Measurements from ENCODE around the gene NIT1.

The NIT1 gene

DNA sequence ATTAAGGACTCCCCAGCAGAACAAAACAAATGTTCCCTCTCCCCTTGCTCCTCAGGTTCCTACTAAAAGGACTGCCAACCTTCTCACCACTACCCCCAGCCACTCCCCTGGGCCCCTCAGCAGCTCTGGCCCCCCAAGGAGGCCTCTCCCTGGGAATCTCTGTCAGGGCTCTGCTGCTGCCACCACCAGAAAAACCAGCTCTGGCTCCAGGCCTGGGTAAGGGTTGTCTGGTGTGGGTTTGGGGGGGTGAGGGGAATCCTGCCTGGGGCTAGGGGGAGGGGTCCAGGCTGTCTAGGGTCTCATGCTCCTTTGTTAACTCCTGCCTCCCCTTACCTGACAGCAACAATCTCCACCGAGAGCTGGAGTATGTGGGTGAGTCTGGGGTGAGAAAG is 33.3 kb upstream of the NIT1 start:
- no peak for DNase-seq (ENCODE audit: low spot score)

DNA sequence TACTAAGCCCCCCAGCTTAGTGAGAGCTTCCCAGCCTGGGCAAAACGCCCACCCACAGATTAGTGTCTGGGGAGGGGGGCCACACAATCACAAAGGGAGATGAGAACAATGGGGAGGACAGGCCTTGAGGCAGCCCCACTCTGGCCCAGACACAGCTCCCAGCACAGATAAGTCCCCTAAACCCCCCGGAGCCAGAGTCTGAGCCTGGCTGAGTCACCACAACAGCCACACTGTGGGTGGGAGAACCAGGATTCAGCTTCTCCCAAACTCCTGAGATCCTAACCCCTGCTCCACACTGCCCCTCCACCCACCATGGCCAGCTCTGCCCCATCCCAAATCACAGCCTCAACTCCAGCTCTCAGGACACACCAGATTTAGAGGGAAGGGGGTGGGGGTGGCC is 32.7 kb upstream of the NIT1 start:
- no peak for DNase-seq (ENCODE audit: low spot score)

DNA sequence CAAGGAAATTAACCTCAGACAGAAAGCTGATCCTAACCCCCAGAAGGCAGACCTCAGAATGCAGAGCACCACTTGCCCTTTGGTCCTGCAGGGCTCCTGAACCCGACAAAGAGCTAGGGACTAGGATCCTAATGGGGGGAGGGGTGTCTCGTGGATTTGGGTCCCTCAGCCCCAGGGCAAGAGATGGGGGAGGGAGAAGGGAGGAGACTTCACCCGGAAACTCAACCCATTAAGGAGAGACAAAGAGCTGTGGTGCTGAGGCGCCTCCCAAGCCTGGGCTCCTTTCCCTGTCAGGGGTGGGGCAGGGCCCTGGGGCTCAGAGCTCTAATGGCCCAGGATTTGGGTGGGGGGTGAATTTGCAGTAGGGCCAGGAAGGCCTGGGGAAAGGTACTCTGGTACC is 31.4 kb upstream of the NIT1 start:
- DNase-seq (ENCODE audit: low spot score): no peak

DNA sequence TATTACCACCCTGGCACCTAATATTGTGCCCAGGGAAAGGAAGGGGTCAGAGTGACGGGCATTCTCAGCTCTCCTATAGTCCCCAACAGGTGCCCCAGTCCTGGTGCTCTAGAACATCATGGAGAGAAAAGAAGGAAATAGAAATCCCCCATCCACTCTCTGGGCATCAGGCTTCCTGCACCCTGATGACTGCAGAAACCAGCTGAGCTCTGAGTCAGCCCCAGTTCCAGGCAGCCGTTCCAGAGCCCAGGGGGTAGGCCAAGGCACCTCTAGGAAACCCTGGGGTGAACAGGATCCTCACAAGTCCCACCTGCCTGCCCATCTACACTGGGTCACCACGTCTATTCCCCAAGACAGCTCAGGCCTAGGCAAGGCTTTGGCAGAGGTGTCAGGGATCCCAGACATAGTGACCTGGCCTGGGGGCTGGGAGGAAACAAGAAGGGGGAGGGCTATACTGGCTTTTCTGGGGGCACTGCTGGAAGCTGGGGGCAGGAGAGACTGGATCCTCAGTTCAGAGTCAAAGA is 29.3 kb upstream of the NIT1 start:
- DNase-seq (ENCODE audit: low spot score): no peak

DNA sequence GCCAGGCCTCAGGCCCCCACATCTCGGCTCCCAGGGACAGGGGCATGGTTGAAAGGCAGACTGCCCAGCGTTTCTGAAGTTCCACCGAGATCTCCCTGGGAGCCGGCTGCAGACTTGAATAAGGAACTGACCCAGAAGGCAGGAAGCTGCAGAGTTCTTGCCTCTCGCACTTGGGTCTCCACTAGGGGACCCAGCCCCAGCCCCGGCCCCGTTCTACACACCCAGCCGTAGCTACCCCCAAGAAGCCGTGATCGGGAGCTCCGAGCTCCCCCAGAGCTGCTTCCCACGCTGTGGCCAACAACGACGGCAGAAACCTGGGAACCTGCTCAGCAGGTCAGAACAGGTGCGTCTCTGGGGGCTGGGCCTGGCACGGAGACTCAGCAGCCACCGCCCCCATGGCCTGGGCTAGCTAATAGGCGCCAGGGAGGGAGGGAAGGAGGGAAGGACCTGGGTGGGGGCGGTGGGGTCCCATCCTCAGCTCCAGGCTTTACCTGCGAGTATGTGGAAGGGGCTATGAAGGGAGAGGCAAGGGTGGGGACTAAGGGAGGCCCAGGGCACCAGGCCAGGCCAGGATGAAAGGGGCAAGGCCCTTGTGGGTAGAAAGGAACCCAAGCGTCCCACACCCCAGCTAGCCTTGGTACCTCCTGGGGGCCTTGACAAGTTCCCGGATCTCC is 28.5 kb upstream of the NIT1 start, which contains the start of gene NECTIN4:
TSS of gene NECTIN4 (minus strand) at position 308 of the 674 bp plus-strand sequence. CDS start at position 46, 262 bp downstream.
- no peak for DNase-seq (ENCODE audit: low spot score)

DNA sequence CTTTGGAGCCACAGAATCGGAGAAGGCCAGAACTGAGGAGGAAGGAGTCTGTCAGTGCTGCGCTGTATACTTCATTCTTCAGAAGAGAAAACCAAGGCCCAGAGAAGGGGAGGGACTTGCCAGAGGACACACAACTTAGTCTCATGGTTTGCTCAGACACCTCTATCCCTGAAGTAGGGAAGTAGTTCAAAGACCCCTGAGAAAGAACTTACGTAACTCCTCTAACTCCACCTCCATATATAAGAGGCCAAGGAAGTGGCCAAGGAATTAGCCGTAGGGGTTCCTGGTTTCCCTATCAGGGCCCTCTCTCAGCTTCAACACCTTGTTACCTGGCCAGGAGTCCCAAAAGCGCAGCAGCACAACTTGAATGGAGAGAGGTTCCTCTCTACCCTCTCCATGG is 28.0 kb upstream of the NIT1 start:
- no peak for DNase-seq (ENCODE audit: low spot score)

DNA sequence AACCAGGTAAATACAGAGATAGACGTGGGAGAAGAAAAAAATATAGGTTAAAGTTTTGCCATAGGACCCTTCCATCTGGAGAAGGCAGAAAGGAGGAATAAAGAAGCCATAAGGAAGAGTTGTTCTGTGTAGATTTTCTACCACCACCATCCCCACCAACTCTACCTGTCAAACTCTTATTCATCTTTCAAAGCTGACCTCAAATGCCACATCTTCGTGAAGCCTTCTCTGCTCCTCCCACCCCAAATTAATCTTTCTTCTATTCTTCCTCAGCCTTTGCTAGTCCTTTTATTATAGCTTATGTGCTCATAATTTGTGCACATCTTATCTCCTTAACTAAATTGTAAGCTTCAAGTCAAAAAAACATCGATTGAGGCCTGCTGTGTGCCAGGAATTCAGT is 27.3 kb upstream of the NIT1 start:
- no peak for DNase-seq (ENCODE audit: low spot score)

DNA sequence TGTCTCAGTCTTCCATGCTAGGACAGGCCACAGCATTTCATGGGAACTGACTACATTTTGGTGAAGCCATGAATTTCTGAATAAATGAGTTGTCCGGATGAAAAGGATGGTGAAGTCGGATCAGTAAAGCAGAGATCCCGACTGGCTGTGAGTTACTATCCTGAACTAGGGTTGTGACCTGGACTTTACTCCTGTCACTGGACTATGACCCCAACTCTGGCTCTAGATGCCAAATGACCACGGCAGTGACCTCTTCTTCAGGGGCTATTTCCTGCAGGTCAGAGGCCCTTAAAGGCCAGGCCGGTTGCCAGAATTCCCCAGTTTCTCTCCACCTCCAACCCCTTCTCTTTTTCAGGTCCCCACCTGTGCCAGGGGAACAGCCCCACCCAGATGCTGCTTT is 26.8 kb upstream of the NIT1 start:
- DNase-seq (ENCODE audit: low spot score): no peak

DNA sequence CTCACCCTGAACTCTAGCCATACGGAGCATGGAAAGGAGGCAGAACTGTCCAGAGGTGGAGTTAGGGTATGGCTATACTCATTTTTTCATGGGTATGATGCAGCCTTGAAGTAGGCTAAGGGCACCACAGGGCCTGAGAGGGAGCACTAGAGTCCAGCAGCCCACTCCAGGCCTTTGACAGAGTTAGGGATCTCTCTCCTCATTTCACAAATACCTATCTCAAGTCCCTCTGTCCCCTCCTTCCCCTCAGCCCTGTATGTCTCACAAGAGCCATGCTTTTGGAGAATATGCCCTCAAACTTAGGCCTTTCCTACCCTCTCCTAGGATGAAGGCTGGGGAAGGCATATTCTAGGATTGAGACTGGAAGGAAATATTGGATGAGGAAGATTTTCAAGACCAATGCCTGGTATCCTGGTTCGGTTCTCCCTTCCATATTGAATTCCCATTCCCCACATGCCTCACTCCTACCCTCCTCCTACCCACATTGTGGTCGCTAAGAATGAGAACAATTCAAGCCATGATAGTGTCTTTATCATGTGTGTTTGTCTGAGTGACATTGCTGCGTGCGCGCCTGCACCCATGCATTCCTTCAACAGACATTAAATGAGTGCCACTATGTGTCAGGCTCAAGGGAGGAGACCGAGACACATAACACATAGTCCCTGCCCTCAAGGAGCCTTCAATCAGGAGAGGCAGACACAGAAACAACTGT is 26.0 kb upstream of the NIT1 start:
- DNase-seq (ENCODE audit: low spot score): no peak

DNA sequence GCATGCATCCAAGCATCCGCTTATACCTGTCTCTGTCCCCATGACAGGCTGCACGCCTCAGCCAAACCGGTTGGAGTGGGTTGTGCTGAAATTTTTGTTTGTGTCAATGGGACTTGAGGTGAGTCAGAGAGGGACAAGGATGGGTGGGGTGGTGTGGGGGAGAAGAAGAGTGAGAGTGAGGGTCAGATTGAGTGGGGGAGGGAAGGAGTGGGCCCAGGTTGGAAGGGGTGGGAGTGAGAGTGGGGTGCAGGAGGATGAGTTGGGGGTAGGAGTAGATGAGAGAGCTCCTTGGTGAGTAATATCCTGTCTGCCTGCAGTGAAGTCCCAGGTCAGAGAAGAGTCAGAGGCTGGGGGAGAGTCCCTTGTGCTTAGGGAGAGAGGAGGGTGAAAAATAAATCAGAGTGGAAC is 25.3 kb upstream of the NIT1 start:
- DNase-seq (ENCODE audit: low spot score): peak; percentile 40

DNA sequence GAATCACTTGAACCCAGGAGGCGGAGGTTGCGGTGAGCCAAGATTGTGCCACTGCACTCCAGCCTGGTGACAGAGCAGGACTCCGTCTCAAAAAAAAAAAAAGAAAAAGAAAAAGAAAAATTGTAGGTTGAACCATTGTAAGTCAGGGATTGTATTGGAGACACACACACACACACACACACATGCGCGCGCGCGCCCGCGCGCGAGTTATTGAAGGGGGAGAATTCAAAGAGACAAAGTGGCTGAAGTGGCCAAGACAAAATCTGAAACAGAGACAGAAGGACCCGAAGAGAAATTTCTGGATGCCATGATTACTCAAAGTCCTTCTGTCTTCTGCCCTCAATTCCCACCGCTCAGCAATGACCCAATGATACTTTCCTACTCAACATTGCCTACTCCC is 23.4 kb upstream of the NIT1 start:
- no peak for DNase-seq (ENCODE audit: low spot score)

DNA sequence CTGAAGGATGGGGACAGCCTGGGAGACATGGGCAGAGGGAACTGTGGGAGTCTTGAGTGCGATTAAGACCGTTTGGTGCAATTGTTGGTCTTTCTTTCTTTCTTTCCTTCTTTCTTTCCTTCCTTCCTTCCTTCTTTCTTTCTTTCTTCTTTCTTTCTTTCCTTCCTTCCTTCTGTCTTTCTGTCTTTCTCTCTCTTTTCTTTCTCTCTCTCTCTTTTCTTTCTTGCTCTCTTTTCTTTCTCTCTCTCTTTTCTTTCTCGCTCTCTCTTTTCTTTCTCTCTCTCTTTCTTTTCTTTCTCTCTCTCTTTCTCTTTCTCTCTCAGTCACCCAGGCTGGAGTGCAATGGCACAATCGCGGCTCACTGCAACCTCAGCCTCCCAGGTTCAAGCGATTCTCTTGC is 22.7 kb upstream of the NIT1 start:
- DNase-seq (ENCODE audit: low spot score): no peak

DNA sequence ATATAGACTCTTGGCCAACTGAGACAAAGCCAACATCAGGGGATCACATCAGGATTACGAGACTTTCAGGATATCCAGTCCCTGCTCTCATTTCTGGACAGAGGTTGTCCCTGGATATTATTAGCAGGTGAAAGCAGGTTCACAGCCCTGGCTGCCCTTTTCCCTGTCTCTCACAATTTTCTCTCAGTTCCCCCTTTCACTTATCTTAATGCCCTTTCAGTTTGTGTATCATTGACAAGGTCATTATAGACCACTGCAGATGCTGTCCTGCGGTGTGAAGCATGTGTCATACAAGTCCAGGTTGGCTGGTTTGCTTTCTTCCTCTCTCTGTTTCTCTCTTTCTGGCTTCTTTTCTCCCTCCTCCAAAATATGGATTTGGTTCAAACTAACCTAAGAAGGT is 21.9 kb upstream of the NIT1 start:
- no peak for DNase-seq (ENCODE audit: low spot score)

DNA sequence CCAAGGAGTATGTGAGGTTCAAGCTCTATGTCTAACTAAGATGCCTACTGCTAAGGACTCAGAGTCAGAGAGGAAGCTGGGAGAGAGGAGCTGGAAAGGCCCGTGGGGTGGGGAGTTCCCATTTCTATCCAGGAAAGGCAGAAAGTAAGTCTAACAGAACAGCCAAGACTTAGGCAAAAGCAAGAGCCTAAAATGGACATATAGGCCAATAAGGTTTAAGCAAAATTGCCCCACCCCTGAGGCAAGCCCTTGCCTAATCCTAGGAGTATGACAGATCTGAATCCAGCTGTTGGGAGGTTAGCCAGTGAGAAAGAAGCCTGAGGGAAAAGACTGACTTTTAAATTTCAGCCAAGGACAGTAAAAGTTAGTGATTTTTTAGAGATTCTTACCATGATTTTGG is 21.4 kb upstream of the NIT1 start:
- no peak for DNase-seq (ENCODE audit: low spot score)

DNA sequence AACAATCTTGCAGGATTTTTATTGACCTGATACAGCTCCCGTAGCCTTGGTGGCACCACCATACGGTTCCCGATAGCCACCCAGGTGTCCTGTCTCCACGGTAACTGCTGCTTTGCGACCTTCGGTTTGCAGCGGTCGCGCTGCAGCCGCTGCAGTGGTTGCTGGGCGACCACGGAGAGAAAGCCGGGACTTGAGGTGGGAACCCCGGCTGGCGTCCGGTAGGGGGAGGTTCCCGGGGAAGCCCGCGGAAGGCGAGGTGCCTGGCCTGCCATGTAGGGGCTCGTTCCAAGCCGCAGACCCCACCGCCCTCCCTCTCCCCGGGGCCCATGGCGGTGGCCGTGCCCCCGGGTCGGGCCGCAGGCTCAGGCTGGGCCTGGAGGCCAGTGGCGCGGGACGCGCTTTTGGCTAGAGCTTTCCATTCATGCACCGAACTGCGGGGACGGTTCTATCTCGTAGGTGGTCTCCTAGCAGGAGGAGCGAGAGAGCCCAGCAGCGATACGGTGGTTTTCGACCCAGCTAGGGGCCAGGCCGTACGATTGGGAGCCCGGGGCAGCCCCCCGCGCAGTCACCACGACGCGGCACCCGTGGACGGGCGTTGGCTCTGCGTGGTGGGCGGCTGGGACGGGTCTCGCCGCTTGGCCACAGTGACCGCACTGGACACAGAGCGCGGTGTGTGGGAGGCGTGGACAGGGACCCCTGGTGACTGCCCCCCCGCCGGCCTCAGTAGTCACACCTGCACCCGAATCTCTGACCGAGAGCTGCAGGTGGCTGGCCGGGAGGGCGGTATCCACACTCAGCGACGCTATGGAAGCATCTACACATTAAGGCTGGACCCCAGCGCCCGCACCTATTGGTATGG is 19.5 kb upstream of the NIT1 start, which contains the start of gene KLHDC9:
TSS of gene KLHDC9 (plus strand) at position 152 of the 859 bp plus-strand sequence. CDS start at position 327, 175 bp downstream.
- DNase-seq (ENCODE audit: low spot score): peak; percentile 72

DNA sequence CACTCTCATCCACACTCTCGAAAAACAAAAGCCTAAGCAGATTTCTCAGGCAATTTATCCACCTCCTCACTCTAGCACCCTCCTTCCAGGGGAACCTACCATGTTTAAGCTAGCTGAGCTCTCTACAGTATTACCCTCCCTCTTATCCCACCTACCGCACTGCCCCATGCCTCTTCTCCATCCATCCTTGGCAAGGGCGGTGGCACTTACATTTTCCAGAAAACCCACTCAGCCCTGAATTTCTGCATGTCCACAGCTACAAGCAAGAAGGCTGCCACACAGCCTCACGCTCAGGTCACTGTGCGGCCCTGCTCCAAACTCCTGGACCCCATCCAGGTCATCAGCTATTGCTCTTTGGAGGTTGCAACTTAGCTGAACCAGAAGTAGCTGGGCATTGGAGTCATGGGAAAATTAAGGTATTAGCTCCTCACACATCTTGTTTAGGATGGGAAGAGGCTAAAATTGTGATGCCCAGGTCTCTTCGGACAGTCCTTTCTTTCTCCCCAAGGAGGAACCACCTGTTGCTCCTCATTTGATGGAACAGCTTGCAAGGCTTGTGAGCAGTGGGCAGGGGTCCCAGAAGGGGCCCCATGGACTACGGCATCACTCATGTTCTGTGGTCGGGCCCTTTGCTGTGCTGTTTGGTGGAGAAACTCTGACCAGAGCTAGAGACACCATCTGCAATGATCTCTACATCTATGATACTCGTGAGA is 18.7 kb upstream of the NIT1 start:
- DNase-seq (ENCODE audit: low spot score): no peak

DNA sequence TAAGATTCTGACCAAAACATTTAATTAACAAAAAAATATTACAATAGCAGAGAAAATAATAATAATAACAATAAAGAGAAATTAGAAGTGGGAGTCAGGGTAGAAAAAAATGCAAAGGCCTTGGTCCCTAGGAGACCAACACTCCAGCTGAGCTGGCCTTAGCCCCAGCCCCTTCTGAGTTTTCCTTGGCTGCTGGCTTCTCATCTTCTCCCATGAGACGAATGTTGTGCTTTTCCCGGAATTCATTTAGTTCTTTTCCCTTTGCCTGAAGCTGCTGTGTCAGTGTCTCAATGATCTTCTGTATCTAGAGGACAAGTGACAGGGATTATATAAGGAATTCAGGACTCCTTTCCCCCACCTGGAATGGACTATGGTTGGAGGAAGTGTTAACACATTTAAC is 17.3 kb upstream of the NIT1 start:
- no peak for DNase-seq (ENCODE audit: low spot score)

DNA sequence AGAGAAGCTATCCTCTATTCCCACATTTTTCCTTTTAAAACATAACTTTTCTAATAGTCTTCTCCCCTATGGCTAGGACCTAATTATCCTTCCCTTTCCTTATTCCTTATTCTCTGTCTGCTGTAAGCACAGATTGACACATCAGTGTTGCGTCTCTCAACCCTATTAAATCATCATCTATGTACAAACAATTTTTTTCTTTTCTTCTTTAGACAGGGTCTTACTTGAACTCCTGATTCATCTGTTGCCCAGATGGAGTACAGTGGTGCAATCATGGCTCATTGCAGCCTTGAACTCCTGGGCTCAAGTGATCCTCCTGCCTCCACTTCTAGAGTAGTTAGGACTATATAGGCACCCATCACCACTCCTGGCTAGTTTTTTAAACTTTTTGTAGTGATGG is 11.5 kb upstream of the NIT1 start:
- DNase-seq (ENCODE audit: low spot score): no peak

DNA sequence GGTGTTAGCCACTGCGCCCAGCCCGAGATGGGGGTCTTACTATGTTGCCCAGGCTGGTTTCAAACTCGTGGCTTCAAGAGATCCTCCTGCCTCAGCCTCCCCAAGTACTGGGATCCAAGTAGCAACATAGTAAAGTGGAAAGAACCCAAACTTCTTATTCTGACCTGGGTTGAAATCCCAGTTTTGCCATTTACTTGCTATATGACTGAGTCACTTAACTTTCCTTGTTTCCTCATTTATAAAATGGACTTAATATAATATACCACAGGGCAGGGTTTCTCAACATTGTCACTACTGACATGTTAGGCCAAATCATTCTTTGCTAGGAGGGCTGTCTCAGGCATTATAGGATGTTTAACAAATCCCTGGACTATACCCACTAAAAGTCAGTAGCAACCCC is 6.8 kb upstream of the NIT1 start:
- no peak for DNase-seq (ENCODE audit: low spot score)

DNA sequence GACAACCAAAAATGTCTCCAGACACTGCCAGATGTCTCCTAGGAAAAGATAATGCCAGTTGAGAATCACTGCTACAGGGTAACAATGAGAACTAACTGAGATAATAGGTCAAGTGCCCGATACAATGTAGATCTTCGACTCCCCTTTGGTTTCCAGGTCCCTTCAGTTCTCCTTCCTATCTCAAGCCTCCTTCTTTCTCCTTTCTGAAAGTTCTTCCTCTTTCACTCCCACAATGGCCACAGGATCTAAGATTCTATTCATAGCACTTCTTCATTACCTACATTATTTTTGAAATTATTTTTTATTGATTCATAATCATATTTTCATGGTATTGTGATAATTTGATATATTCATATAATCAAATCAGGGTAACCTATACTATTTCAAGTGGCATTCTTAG is 6.4 kb upstream of the NIT1 start:
- DNase-seq (ENCODE audit: low spot score): no peak

DNA sequence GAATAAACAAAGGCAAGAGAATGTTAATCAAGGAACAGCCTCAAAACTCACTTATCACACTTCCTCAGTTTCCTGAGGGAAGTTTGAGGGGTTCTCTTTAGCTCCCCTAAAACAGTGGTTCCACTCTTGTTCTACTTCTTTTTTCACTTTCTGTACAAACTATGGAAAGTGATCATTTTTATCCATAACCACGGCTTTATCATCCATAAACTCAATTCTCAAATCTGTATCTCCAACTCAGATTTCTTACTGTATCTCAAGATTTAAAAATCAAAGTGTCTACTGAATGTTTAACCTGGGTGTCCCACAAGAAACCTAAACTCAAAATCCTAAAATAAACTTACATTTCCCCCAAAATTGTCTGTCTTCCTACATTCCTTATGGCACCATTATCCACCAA is 4.0 kb upstream of the NIT1 start:
- DNase-seq (ENCODE audit: low spot score): no peak

DNA sequence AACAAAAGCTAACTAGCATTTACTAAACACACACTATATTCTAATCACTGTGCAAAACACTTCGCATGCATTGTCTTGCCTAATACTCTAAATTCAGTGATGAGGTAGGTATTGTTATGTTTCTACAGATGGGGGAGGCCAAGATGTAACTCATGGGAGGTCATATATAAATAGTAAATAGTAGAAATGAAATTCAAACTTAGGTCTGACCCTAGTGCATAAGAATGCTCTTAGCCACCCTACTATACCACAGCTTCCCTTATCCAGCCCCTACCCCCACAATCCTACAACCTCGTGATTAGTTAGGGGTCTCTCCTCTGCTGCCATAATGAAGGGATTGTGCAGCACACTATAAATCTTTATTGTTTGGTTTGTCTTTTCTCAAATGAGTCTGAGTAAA is 3.3 kb upstream of the NIT1 start:
- DNase-seq (ENCODE audit: low spot score): peak; percentile 58

Data from RKO (cell line).